ENCODE measurements around the gene SLC1A2. TPM values are rescaled to one million over a fixed set of nuclear protein-coding genes. Genes with fewer than 3 reads are reported as not detected.

Gene SLC1A2
- total RNA-seq, 2 experiments from 2014 or later = not detected

GRCh38 chr11:35232891-35233330 is 186.4 kb downstream of the SLC1A2 start:
- ChIA-PET POLR2A (no interaction called here), CTCF (interaction anchor here (1.7 to 2.4 kb wide), 2 partner anchors 9 to 73 kb away, joined by 4 to 11 read pairs; no protein-coding TSS in a partner anchor)
- Mint-ChIP-seq H3K4me1 (ENCODE audit: low read depth) (peaks cover 52% of the 10 kb centered on the region), H3K27me3 (no peaks in the 10 kb centered on the region), H3K36me3 (ENCODE audit: low read depth) (peaks cover 60% of the 10 kb centered on the region), H3K27ac (no peak overlapping the region), H3K4me3 (no peak overlapping the region), H3K9me3 (peaks cover 15% of the 10 kb centered on the region)
- no peak for ATAC-seq
- TF ChIP-seq CTCF (IDR thresholded peaks at IDR 0.05) = no peak
- no peak for DNase-seq
- intact Hi-C loops (cut with micrococcal nuclease) = loop anchor here (5.0 kb wide), 1 partner anchor 236 kb away; no protein-coding TSS in a partner anchor

GRCh38 chr11:35231076-35231860 is 188.1 kb downstream of the SLC1A2 start:
- intact Hi-C loops (cut with micrococcal nuclease) = loop anchor here (5.0 kb wide), 1 partner anchor 234 kb away; no protein-coding TSS in a partner anchor
- H3K9me3 Mint-ChIP-seq = peaks cover 15% of the 10 kb centered on the region
- DNase-seq = no peak
- ChIA-PET CTCF (interaction anchor here (0.9 to 1.2 kb wide), 3 partner anchors 8 to 12 kb away, joined by 3 to 4 read pairs (median 3); no protein-coding TSS in a partner anchor), POLR2A (no interaction called here)
- peaks cover 75% of the 10 kb centered on the region for H3K36me3 Mint-ChIP-seq (ENCODE audit: low read depth)
- peaks cover 40% of the 10 kb centered on the region for H3K4me1 Mint-ChIP-seq (ENCODE audit: low read depth)
- no peak overlapping the region for H3K4me3 Mint-ChIP-seq
- no peak for TF ChIP-seq CTCF (IDR thresholded peaks at IDR 0.05)
- no peak overlapping the region for H3K27ac Mint-ChIP-seq
- ATAC-seq = no peak
- no peaks in the 10 kb centered on the region for H3K27me3 Mint-ChIP-seq

GRCh38 chr11:35230388-35230787 is 189.0 kb downstream of the SLC1A2 start:
- H3K27ac Mint-ChIP-seq = no peak overlapping the region
- H3K4me1 Mint-ChIP-seq (ENCODE audit: low read depth) = peaks cover 31% of the 10 kb centered on the region
- CTCF ChIA-PET = interaction anchor here (1.1 kb wide), 1 partner anchor 12 kb away, joined by 4 read pairs; no protein-coding TSS in a partner anchor
- H3K27me3 Mint-ChIP-seq = no peaks in the 10 kb centered on the region
- peaks cover 83% of the 10 kb centered on the region for H3K36me3 Mint-ChIP-seq (ENCODE audit: low read depth)
- H3K9me3 Mint-ChIP-seq = peaks cover 15% of the 10 kb centered on the region
- no peak overlapping the region for H3K4me3 Mint-ChIP-seq
- TF ChIP-seq CTCF (IDR thresholded peaks at IDR 0.05) = no peak
- POLR2A ChIA-PET = no interaction called here
- DNase-seq = no peak
- intact Hi-C loops (cut with micrococcal nuclease) = loop anchor here (5.0 kb wide), 1 partner anchor 233 kb away; no protein-coding TSS in a partner anchor
- ATAC-seq = no peak

- POLR2A ChIA-PET = interaction anchor here (1.6 kb wide), 1 partner anchor 13 kb away, joined by 3 read pairs; no protein-coding TSS in a partner anchor
- no peak overlapping the region for H3K27ac Mint-ChIP-seq
- no peak for TF ChIP-seq CTCF (IDR thresholded peaks at IDR 0.05)
These were observed 191.0 kb downstream of the SLC1A2 start for GRCh38 chr11:35228328-35228725.

More at GRCh38 chr11:35228328-35228725, 191.0 kb downstream of the SLC1A2 start:
- no peak overlapping the region for H3K4me3 Mint-ChIP-seq
- H3K4me1 Mint-ChIP-seq (ENCODE audit: low read depth) = peaks cover 15% of the 10 kb centered on the region
- CTCF ChIA-PET = interaction anchor here (1.8 kb wide), 1 partner anchor 9 kb away, joined by 6 read pairs; no protein-coding TSS in a partner anchor
- intact Hi-C loops (cut with micrococcal nuclease) = no loop called here
- H3K27me3 Mint-ChIP-seq = no peaks in the 10 kb centered on the region
- H3K36me3 Mint-ChIP-seq (ENCODE audit: low read depth) = peaks cover 94% of the 10 kb centered on the region
- peaks cover 4% of the 10 kb centered on the region for H3K9me3 Mint-ChIP-seq
- ATAC-seq (no peak), DNase-seq (no peak)
